ENCODE data around the gene PCMTD2.

PCMTD2 gene

GRCh38 chr20:64246616-64247306, 8.8 kb upstream of the PCMTD2 start:
- no peak overlapping the region for H3K4me3 ChIP-seq (ENCODE audit: low read length)
- TF ChIP-seq CTCF (conservative IDR thresholded peaks at IDR 0.05; ENCODE audit: low read length), result no peak
- no peak for DNase-seq (ENCODE audit: low read depth)

- no peak overlapping the region for H3K4me3 ChIP-seq (ENCODE audit: low read length)
- TF ChIP-seq CTCF (conservative IDR thresholded peaks at IDR 0.05; ENCODE audit: low read length), result no peak
- DNase-seq (ENCODE audit: low read depth), result no peak
Measured at GRCh38 chr20:64247307-64247618, 8.3 kb upstream of the PCMTD2 start.

- H3K4me3 ChIP-seq (ENCODE audit: low read length), result no peak overlapping the region
- no peak for DNase-seq (ENCODE audit: low read depth)
- no peak for TF ChIP-seq CTCF (conservative IDR thresholded peaks at IDR 0.05; ENCODE audit: low read length)
Measured at GRCh38 chr20:64247970-64248841, 7.3 kb upstream of the PCMTD2 start.

GRCh38 chr20:64250027-64250426, 5.5 kb upstream of the PCMTD2 start:
- DNase-seq (ENCODE audit: low read depth), result no peak
- no peak overlapping the region for H3K4me3 ChIP-seq (ENCODE audit: low read length)
- no peak for TF ChIP-seq CTCF (conservative IDR thresholded peaks at IDR 0.05; ENCODE audit: low read length)

GRCh38 chr20:64253000-64253383, 2.6 kb upstream of the PCMTD2 start:
- no peak overlapping the region for H3K4me3 ChIP-seq (ENCODE audit: low read length)
- TF ChIP-seq CTCF (conservative IDR thresholded peaks at IDR 0.05; ENCODE audit: low read length), result no peak
- DNase-seq (ENCODE audit: low read depth), result no peak

GRCh38 chr20:64253443-64253842, 2.1 kb upstream of the PCMTD2 start:
- DNase-seq (ENCODE audit: low read depth), result no peak
- no peak for TF ChIP-seq CTCF (conservative IDR thresholded peaks at IDR 0.05; ENCODE audit: low read length)
- no peak overlapping the region for H3K4me3 ChIP-seq (ENCODE audit: low read length)

- no peak for DNase-seq (ENCODE audit: low read depth)
- H3K4me3 ChIP-seq (ENCODE audit: low read length), result no peak overlapping the region
- no peak for TF ChIP-seq CTCF (conservative IDR thresholded peaks at IDR 0.05; ENCODE audit: low read length)
Measured at GRCh38 chr20:64254156-64254555, 1.4 kb upstream of the PCMTD2 start.
